Fibroblast of pulmonary artery (primary cell): Measurements from ENCODE around the gene BAIAP2L1.

Experiments used
- DNase-seq: peaks from one replicate; pipeline ENCODE4 v3.0.0-alpha.2; 2010; ENCODE audit warnings: low read depth
- H3K4me3 ChIP-seq: replicated peaks from 2 replicates; pipeline ENCODE4 v1.5.1; 2011; ENCODE audit warnings: low read depth, mild to moderate bottlenecking, control low read depth, low read length, moderate library complexity
- CTCF ChIP-seq: IDR thresholded peaks from 2 replicates; pipeline ENCODE4 v1.5.1; 2011; ENCODE audit warnings: mild to moderate bottlenecking, control low read depth, low read length, inconsistent platforms; ENCODE audit errors: missing control alignments

The BAIAP2L1 gene

GRCh38 chr7:98286093-98286539, 114.8 kb downstream of the BAIAP2L1 start:
- TF ChIP-seq CTCF: no peak
- peak overlapping the region; percentile 95 for H3K4me3 ChIP-seq
- DNase-seq: peak; percentile 52

GRCh38 chr7:98285157-98286092, 115.5 kb downstream of the BAIAP2L1 start:
- peak overlapping the region; percentile 95 for H3K4me3 ChIP-seq
- no peak for TF ChIP-seq CTCF
- no peak for DNase-seq

DNA sequence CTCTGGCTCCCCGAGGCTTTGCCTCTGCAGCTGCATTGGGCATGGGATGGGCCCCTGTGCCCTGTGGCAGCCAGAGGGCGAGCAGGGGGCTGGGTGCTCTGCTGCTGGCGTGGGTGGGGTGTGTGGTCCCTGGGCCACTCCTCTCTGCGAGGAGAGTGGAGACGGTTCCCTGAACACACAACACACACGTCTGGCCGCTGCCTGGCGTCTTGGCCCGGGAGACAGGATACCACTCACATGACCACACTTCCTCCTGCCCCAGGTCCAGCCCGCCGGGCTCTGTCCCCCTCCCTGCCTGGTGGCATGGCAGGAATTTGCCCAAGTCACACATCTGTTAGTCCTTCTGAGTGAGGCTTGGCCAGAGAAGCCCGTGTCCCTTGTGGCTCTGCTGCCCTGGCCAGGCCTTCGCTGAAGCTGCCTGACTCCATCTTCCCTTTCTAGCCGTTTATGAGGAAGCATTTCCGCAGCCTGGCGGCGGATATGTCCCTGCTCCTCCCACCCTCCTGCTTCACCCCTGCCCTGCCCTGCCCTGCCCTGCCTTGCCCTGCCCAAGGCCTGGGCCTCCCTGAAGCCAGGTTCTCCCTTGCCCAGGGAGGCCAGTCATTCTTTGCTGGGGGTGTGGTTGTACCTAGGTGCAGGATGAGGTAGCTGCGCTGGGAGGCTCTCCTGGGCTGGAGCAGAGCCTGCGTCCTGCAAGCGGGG, 116.4 kb downstream of the BAIAP2L1 start:
- peak overlapping the region; percentile 95 for H3K4me3 ChIP-seq
- peak; percentile 69 for DNase-seq
- no peak for TF ChIP-seq CTCF

- DNase-seq: no peak
- TF ChIP-seq CTCF: no peak
- H3K4me3 ChIP-seq: peak overlapping the region; percentile 95
Measured at GRCh38 chr7:98283887-98284222, 117.0 kb downstream of the BAIAP2L1 start.

DNA sequence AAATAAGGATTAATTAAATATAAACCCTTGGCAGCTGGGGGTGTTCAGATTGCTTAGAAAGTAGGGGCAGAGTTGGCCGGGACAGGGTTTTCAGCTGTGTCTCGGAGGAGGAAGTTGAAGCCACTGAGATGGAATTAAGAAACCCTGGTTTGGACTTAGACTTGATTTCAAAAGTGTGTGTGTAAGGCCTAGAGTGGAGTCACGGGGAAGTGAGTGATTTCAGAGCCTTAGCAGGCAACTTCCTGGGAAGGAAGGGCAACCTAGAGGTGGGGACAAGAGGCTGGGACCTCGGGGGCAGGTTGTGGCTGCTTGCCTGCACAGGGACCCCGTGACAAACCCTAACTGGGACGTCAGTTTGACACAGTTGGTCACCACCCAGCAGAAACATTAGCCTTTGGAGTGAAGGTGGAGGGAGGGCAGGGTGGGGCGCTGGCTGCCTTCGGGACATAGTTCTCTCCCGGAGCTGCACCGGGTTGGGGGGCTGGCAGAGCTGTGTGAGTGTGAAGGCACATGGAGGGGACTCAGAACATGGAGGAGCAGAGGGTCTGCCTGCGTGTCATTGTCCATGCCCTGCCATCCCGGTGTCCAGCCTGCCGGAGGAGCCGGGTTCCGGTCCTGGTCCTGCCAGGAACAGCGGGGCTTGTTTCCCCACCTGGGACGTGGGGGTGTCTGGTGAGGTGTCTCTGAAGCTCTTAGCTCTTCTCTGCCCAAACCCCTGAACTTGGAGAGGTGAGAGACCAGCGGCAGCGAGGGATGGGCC, 117.6 kb downstream of the BAIAP2L1 start:
- DNase-seq: peak; percentile 63
- no peak for TF ChIP-seq CTCF

DNA sequence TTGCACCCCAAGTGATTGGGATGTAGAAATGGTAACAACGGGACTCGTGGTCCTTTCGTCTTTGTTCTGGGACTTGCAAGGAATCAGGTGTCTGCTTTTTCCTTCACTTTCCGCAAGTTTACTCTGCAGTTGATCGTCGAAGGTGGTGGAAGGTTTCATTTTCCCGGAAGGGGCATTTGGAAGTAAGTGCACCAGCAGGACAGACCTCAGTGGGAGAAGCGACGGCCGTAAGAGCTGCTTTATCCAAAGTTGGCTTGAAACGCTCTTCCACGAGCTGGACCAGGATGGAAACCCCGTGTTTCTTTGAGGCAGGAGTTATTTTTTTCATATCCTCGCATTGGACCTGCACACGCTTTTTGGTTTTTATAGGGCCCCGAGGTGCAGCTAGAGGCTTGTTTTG, 118.2 kb downstream of the BAIAP2L1 start:
- no peak for TF ChIP-seq CTCF
- no peak for DNase-seq
- peak overlapping the region; percentile 95 for H3K4me3 ChIP-seq

More for the DNA sequence above, 117.6 kb downstream of the BAIAP2L1 start:
- peak overlapping the region; percentile 95 for H3K4me3 ChIP-seq
